Measurements from ENCODE around the gene GABBR2. TPM values are rescaled to one million over a fixed set of nuclear protein-coding genes. Genes with fewer than 3 reads are reported as not detected.
"Not testable (repeated sequence)": the region's sequence is repeated elsewhere in the genome, so short reads cannot be mapped to it uniquely, and the experiment has no call there.

Gene GABBR2
- total and polyA plus RNA-seq, 4 donors, result 0.39 TPM; not detected in 3

DNA sequence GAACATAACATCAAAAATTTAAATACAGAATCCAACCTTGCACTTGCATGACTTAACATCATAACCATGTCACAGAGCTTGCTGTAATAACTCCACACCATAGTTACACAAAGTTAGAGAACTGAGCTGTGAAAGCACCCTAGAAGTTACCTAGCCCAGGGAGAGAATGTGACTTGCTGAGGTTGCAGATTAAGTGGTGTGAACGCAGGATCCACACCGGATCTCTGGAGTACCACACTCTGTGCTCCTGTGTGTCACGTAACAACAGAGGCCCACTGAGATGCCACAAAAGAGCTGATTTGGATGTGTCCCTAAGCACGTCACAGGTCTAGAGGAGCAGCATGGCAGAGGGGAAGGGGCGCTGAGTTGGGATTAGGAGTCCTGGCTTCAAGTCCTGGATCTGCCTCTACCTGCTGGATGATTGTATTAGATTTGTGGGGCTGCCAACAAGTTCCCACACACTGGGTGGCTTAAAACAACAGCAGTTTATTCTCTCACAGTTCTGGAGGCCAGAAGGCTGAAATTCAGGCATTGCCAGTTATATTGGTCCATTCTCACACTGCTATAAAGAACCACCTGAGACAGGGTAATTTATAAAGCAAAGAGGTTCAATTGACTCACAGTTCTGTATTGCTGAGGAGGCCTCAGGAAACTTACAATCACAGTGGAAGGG is 240.0 kb downstream of the GABBR2 start:
- H3K36me3 ChIP-seq (ENCODE audit: control insufficient read depth in 1 of 2, insufficient read depth in 2 of 2, low read length in 1 of 2), result no peaks in the 10 kb centered on the region
- DNase-seq (no peak), ATAC-seq (ENCODE audit: low FRiP score) (no peak)
- peaks cover 0 to 2% of the 10 kb centered on the region in 2 donors for H3K27me3 ChIP-seq (ENCODE audit: control insufficient read depth in 1 of 2, insufficient read depth in 2 of 2, low read length in 1 of 2)
- H3K27ac ChIP-seq (ENCODE audit: low read depth in 1 of 2, low read length in 2 of 2), result no peak overlapping the region
- H3K4me1 ChIP-seq (ENCODE audit: control insufficient read depth in 1 of 2, insufficient read depth in 2 of 2, low read length in 2 of 2), result no peaks in the 10 kb centered on the region
- intact Hi-C loops (cut with DNase I), result no loop called here
- H3K9me3 ChIP-seq (ENCODE audit: control insufficient read depth, low read length), result no peaks in the 10 kb centered on the region
- WGBS, 2 donors, result 91 to 92% methylated on average over 5 of the region's 5 CpGs
- no peak overlapping the region for H3K4me3 ChIP-seq (ENCODE audit: low read length in 2 of 2)

DNA sequence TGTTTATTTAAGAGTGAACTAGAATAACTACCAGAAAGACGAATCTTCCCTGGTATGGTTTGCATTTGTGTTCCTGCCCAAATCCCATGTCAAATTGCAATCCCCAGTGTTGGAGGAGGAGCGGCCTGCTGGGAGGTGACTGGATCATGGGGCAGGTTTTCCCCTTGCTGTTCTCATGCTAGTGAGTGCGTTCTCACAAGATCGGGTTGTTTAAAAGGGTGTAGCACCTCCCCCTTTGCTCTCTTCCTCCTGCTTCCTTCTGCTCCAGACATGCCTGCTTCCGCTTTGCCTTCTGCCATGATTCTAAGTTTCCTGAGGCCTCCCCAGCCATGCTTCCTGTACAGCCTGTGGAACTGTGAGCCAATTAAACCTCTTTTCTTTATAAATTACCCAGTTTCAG is 242.9 kb downstream of the GABBR2 start:
- no peak for DNase-seq
- 59 to 63% methylated on average over 5 of the region's 5 CpGs for WGBS, 2 donors
- no peaks in the 10 kb centered on the region for H3K36me3 ChIP-seq (ENCODE audit: control insufficient read depth in 1 of 2, insufficient read depth in 2 of 2, low read length in 1 of 2)
- H3K9me3 ChIP-seq (ENCODE audit: control insufficient read depth, low read length), result peaks cover 3% of the 10 kb centered on the region
- peaks cover 0 to 2% of the 10 kb centered on the region in 2 donors for H3K27me3 ChIP-seq (ENCODE audit: control insufficient read depth in 1 of 2, insufficient read depth in 2 of 2, low read length in 1 of 2)
- H3K4me1 ChIP-seq (ENCODE audit: control insufficient read depth in 1 of 2, insufficient read depth in 2 of 2, low read length in 2 of 2), result no peaks in the 10 kb centered on the region
- no peak overlapping the region for H3K27ac ChIP-seq (ENCODE audit: low read depth in 1 of 2, low read length in 2 of 2)
- no peak overlapping the region for H3K4me3 ChIP-seq (ENCODE audit: low read length in 2 of 2)
- ATAC-seq (ENCODE audit: low FRiP score), result no peak
- intact Hi-C loops (cut with DNase I), result no loop called here

DNA sequence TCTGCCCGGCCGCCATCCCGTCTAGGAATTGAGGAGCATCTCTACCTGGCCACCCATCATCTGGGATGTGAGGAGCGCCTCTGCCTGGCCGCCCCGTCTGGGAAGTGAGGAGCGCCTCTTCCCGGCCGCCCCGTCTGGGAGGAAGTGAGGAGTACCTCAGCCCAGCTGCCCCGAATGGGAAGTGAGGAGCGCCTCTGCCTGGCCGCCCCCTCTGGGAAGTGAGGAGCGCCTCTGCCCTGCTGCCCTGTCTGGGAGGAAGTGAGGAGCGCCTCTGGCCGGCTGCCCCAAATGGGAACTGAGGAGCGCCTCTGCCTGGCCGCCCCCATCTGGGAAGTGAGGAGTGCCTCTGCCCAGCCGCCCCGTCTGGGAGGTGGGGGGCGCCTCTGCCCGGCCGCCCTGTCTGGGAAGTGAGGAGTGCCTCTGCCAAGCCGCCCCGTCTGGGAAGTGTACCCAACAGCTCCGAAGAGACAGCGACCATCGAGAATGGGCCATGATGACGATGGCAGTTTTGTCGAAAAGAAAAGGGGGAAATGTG is 244.5 kb downstream of the GABBR2 start:
- not testable (repeated sequence) for H3K9me3 ChIP-seq (ENCODE audit: control insufficient read depth, low read length); ATAC-seq (ENCODE audit: low FRiP score)

DNA sequence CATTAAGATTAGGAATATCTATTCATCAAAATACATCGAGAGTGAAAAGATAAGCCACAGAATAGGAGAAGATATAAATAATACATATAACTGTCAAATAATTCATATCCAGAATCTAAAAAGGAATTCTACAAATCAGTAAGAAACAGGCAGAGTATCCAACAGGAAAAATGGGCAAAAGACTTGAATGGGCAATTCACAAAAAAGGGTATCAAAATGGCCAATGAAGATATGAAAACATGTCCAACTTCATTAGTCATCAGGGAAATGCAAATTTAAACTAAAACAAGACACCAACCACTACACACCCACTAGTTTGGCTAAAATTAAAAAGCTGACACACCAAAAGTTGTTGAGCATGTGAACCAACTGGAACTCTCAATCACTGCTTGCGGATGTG is 246.4 kb downstream of the GABBR2 start:
- Histone ChIP-seq H3K27ac (ENCODE audit: low read depth in 1 of 2, low read length in 2 of 2) (no peak overlapping the region), H3K4me3 (ENCODE audit: low read length in 2 of 2) (no peak overlapping the region), H3K4me1 (ENCODE audit: control insufficient read depth in 1 of 2, insufficient read depth in 2 of 2, low read length in 2 of 2) (no peaks in the 10 kb centered on the region), H3K27me3 (ENCODE audit: control insufficient read depth in 1 of 2, insufficient read depth in 2 of 2, low read length in 1 of 2) (peaks cover 0 to 2% of the 10 kb centered on the region in 2 donors), H3K9me3 (ENCODE audit: control insufficient read depth, low read length) (peaks cover 5% of the 10 kb centered on the region), H3K36me3 (ENCODE audit: control insufficient read depth in 1 of 2, insufficient read depth in 2 of 2, low read length in 1 of 2) (no peaks in the 10 kb centered on the region)
- intact Hi-C loops (cut with DNase I), result no loop called here
- WGBS, 2 donors, result 82 to 84% methylated on average over 2 of the region's 2 CpGs
- ATAC-seq (ENCODE audit: low FRiP score), result no peak
- no peak for DNase-seq

More for the DNA sequence above, 244.5 kb downstream of the GABBR2 start:
- H3K27me3 ChIP-seq (ENCODE audit: control insufficient read depth in 1 of 2, insufficient read depth in 2 of 2, low read length in 1 of 2); DNase-seq; H3K27ac ChIP-seq (ENCODE audit: low read depth in 1 of 2, low read length in 2 of 2); H3K36me3 ChIP-seq (ENCODE audit: control insufficient read depth in 1 of 2, insufficient read depth in 2 of 2, low read length in 1 of 2); H3K4me1 ChIP-seq (ENCODE audit: control insufficient read depth in 1 of 2, insufficient read depth in 2 of 2, low read length in 2 of 2); H3K4me3 ChIP-seq (ENCODE audit: low read length in 2 of 2); intact Hi-C loops (cut with DNase I): not testable (repeated sequence)
- 97 to 98% methylated on average over 27 to 30 of the region's 30 CpGs for WGBS, 2 donors

DNA sequence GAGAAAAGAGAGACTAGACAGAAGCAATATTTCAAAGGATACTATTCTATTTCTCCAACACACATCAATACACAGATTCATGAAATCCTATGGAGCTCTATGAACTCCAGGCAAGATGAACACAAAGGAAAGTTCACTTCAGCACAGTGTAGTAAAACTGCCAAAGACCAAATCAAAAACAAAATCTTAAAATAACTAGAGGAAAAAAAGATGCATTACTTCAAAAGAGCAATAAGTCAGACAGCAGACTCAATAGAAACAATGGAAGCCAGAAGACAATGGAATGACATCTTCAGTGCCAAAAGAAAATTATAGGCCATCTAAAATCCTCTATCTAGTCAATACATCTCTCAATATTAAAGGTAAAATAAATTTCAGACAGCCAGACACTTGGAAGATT is 248.0 kb downstream of the GABBR2 start:
- Histone ChIP-seq H3K4me1 (ENCODE audit: control insufficient read depth in 1 of 2, insufficient read depth in 2 of 2, low read length in 2 of 2) (no peaks in the 10 kb centered on the region), H3K9me3 (ENCODE audit: control insufficient read depth, low read length) (peaks cover 5% of the 10 kb centered on the region), H3K27ac (ENCODE audit: low read depth in 1 of 2, low read length in 2 of 2) (no peak overlapping the region), H3K36me3 (ENCODE audit: control insufficient read depth in 1 of 2, insufficient read depth in 2 of 2, low read length in 1 of 2) (no peaks in the 10 kb centered on the region), H3K27me3 (ENCODE audit: control insufficient read depth in 1 of 2, insufficient read depth in 2 of 2, low read length in 1 of 2) (peaks cover 0 to 2% of the 10 kb centered on the region in 2 donors), H3K4me3 (ENCODE audit: low read length in 2 of 2) (no peak overlapping the region)
- intact Hi-C loops (cut with DNase I), result no loop called here
- no peak for ATAC-seq (ENCODE audit: low FRiP score)
- no peak for DNase-seq

DNA sequence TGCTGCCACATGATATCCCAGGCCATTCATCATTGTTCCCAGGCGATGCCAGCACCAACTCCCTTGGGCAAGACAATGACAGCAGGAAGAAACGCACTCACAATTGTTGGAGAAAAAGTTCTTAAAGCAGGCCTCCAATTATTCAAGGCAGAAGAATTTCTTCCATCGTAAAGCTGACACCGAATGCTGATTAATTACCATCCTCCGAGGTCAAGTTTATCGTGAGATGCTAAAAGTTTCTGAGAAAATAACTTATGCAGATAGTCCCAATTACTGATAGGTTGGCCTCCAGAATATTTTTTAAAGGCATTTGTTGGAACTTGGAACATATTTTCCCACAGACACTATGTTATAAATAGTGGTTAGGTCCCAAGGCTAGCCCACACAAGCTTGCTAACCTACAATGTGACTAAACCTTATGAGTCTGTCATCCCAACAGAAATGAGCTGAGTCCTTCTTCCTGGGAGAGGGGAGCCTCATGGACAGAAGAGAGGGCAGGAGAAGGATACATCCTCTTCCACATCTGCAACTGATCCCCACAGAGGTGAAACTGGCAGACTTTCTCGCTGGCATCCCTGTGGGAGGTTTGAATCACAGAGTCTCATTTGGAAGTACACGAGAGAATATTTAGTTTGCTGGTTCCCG is 250.9 kb downstream of the GABBR2 start:
- no peak for ATAC-seq (ENCODE audit: low FRiP score)
- 32 to 44% methylated on average over 9 of the region's 9 CpGs for WGBS, 2 donors
- no peak for DNase-seq

DNA sequence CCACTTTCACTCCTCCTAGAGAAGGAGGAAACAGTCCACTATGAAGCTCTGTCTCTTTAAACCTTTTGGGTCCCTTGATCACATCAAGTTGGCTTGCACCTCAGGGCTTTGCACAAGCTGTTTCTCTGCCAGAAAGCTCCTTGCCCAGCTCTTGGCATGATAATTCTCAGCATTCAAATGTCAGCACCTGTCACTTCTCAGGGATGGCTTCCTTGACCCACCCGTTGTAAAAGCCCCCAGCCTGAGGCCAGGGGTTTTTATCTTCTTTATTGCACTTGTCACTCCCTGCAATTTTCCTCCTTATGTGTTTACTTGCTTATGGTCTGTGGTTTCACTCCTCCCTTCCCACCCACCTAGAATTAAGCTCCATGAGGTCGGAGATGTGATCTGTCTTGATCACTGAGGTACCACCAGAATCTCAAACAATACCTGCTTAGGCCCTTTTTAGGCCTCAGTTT is 252.6 kb downstream of the GABBR2 start:
- H3K36me3 ChIP-seq (ENCODE audit: control insufficient read depth in 1 of 2, insufficient read depth in 2 of 2, low read length in 1 of 2), result no peaks in the 10 kb centered on the region
- no peak for DNase-seq
- no peak for ATAC-seq (ENCODE audit: low FRiP score)
- intact Hi-C loops (cut with DNase I), result no loop called here
- no peak overlapping the region for H3K27ac ChIP-seq (ENCODE audit: low read depth in 1 of 2, low read length in 2 of 2)
- 41 to 45% methylated on average over 2 of the region's 2 CpGs for WGBS, 2 donors
- H3K4me3 ChIP-seq (ENCODE audit: low read length in 2 of 2), result no peak overlapping the region
- H3K27me3 ChIP-seq (ENCODE audit: control insufficient read depth in 1 of 2, insufficient read depth in 2 of 2, low read length in 1 of 2), result no peaks in the 10 kb centered on the region
- H3K9me3 ChIP-seq (ENCODE audit: control insufficient read depth, low read length), result peaks cover 2% of the 10 kb centered on the region
- no peaks in the 10 kb centered on the region for H3K4me1 ChIP-seq (ENCODE audit: control insufficient read depth in 1 of 2, insufficient read depth in 2 of 2, low read length in 2 of 2)

More for the DNA sequence above, 250.9 kb downstream of the GABBR2 start:
- no peaks in the 10 kb centered on the region for H3K4me1 ChIP-seq (ENCODE audit: control insufficient read depth in 1 of 2, insufficient read depth in 2 of 2, low read length in 2 of 2)
- H3K27ac ChIP-seq (ENCODE audit: low read depth in 1 of 2, low read length in 2 of 2), result no peak overlapping the region
- H3K4me3 ChIP-seq (ENCODE audit: low read length in 2 of 2), result no peak overlapping the region
- no peaks in the 10 kb centered on the region for H3K36me3 ChIP-seq (ENCODE audit: control insufficient read depth in 1 of 2, insufficient read depth in 2 of 2, low read length in 1 of 2)
- H3K27me3 ChIP-seq (ENCODE audit: control insufficient read depth in 1 of 2, insufficient read depth in 2 of 2, low read length in 1 of 2), result no peaks in the 10 kb centered on the region
- intact Hi-C loops (cut with DNase I), result no loop called here
- H3K9me3 ChIP-seq (ENCODE audit: control insufficient read depth, low read length), result peaks cover 5% of the 10 kb centered on the region

DNA sequence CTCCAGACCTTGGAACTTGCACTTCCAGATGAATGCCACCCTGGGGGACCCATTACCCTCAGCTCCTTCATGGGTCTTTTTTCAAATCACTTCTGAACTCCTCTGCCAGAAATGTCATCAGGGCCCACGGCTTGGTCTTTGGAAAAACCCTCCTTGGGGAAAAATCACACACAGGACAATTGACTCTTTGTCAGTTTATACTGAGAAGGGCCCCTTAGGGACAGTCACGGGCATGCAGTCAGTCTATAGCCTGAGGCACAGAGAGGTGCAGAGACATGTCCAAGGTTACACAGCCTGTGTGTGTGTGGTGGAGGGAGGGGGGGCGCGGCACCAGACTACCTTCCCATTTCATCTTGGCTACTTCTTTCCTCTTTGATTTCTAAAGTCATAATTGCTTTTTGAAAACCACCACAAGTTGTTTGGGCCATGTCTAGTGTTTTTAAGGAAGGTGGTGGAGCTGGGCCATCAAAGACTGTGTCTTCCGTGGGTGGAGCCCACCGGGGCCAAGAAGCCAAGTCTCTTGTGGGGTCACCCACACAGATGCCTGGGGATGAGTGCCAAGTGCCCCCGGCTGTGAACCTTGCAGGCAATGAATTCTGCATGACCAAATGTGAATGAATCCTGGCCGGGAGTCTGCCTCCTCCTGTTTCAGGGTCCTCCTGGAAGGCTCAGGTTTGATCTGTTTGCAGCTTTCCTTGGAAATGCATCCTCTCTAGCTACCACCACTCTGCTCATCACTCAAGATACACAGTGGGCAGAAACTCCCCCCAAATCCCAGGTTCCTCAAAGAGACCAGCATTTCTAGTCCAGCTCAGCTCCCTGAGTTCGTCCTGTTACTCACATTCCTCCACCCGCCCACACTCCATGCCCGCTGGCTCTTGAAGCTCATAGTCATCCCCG is 253.2 kb downstream of the GABBR2 start:
- DNase-seq, result no peak
- 45 to 50% methylated on average over 11 to 12 of the region's 12 CpGs for WGBS, 2 donors
- intact Hi-C loops (cut with DNase I), result no loop called here
- H3K9me3 ChIP-seq (ENCODE audit: control insufficient read depth, low read length), result peaks cover 2% of the 10 kb centered on the region
- no peak overlapping the region for H3K27ac ChIP-seq (ENCODE audit: low read depth in 1 of 2, low read length in 2 of 2)
- H3K36me3 ChIP-seq (ENCODE audit: control insufficient read depth in 1 of 2, insufficient read depth in 2 of 2, low read length in 1 of 2), result no peaks in the 10 kb centered on the region
- no peaks in the 10 kb centered on the region for H3K4me1 ChIP-seq (ENCODE audit: control insufficient read depth in 1 of 2, insufficient read depth in 2 of 2, low read length in 2 of 2)
- H3K27me3 ChIP-seq (ENCODE audit: control insufficient read depth in 1 of 2, insufficient read depth in 2 of 2, low read length in 1 of 2), result no peaks in the 10 kb centered on the region
- H3K4me3 ChIP-seq (ENCODE audit: low read length in 2 of 2), result no peak overlapping the region
- no peak for ATAC-seq (ENCODE audit: low FRiP score)
